Endothelial cell of hepatic sinusoid (primary cell): ENCODE measurements around the gene CTTNBP2NL.
"Not testable (repeated sequence)": the region's sequence is repeated elsewhere in the genome, so short reads cannot be mapped to it uniquely, and the experiment has no call there.

Experiments
- in situ Hi-C: cut with HindIII; loops from 2 replicates; pipeline ENCODE4 v1.10.0; 2017; ENCODE audit warnings: low sequenced_read_pairs

CTTNBP2NL gene

GRCh38 chr1:112386024-112386723 is 9.8 kb upstream of the CTTNBP2NL start:
- in situ Hi-C loops, result no loop called here

DNA sequence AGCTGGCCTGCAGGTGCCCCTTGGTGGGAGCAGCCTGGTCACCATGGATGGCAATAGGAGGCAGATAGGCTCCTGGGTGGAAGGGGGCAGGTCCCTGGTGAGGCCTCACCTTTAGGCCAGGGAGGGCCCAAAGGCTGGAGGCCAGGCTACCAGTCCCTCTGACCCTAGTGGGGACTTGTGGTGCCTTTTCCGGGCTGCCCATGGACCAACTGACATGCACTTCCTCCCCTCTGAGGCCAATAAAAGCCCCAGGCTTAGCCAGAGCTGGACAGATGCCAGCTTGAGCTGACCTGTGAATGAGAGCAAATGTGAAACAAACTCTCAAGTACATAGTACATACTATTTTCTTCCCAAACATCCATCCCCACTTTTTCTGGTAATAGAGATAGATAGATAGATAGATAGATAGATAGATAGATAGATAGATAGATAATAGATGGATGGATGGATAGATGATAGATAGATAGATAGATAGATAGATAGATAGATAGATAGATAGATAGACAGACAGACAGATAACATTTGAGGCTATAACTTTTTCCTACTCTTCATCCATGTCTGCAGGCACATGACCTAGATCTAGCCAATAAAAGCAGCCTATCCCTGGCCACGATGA is 9.2 kb upstream of the CTTNBP2NL start:
- in situ Hi-C loops, result no loop called here

DNA sequence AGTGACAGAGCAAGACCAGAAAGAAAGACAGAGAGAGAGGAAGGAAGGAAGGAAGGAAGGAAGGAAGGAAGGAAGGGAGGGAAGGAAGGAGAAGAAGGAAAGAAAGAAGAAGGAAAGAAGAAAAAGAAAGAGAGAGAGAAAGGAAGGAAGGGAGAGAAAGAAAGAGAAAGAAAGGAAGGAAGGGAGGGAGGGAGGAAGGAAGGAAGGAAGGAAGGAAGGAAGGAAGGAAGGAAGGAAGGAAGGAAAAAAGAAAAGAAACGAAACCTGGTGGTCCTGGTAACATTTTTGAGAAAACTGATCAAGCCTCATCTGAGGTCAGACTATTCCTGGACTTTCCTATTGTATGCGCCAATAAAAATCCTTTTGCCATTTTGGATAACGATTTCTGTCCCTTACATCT is 8.2 kb upstream of the CTTNBP2NL start:
- in situ Hi-C loops, result no loop called here

GRCh38 chr1:112388436-112388835 is 7.6 kb upstream of the CTTNBP2NL start:
- in situ Hi-C loops, result no loop called here

DNA sequence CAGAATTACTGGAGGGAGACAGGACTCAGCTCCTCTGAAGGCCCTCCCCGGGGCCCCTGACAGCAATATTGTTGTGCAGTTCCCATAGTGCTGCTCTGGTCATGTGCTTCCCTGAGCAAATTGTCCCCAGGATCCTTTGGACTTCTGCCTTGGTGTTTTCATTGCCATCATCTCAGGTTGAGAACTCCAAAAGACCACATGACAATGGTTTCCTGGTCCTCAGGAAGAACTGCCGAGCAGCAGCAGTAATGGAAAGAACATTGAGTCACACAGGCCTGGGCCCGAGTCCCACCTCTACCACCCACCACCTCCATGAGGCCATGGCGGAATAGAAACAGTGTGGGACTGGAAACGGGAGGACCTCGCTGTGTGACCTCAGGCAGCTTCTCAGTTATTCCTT is 6.3 kb upstream of the CTTNBP2NL start:
- in situ Hi-C loops, result no loop called here

DNA sequence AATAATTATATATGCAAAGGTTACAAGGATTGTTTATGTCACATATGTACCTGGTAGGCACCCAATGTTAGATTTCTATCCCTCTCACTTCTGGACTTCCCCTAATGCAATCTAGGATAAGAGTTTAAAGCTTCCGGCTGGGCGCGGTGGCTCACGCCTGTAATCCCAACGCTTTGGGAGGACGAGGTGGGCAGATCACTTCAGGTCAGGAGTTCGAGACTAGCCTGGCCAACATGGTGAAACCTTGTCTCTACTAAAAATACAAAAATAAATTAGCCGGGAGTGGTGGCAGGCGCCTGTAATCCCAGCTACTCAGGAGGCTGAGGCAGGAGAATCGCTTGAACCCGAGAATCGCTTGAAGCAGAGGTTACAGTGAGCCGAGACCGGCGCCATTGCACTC is 5.7 kb upstream of the CTTNBP2NL start:
- in situ Hi-C loops, result not testable (repeated sequence)

DNA sequence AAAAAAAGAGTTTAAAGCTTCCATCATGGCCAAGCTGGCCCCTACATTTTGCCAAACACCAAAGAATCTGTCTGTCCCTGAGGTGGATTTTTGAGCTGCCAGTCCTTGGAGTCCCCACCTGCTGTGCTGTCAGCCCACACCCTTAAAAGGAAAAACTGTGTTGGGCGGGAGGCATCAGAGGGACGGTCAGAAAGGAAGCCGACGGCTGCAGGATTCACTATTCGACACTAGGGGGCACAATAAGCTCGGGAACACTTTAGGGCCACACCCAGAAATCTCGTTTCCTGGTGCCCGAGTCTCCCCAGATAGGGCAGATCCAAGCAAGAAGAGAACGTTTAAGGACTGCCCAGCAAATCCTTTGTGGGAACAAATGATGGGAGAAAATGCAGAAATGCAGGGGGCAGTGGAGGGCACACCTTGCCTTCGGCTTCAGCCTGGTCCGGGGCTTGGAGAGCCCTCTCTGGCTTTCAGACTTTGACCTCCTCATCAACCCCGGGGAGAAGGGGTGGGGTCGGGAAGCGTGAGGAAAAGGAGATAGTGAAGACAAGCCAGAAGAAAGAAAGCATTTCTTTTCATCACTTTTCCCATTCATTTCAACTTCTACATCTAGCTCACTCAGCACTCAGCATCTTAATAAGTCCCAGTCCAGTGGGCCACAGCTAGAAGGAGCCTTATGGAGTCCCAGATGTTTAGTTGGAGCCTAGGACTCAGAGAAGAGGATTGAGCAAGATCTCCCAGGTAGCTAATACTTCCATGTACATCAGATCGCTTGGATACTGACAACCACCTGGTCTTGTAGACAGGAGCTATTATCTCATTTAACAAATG is 5.0 kb upstream of the CTTNBP2NL start:
- in situ Hi-C loops, result no loop called here

GRCh38 chr1:112391603-112391940 is 4.4 kb upstream of the CTTNBP2NL start:
- in situ Hi-C loops, result no loop called here

DNA sequence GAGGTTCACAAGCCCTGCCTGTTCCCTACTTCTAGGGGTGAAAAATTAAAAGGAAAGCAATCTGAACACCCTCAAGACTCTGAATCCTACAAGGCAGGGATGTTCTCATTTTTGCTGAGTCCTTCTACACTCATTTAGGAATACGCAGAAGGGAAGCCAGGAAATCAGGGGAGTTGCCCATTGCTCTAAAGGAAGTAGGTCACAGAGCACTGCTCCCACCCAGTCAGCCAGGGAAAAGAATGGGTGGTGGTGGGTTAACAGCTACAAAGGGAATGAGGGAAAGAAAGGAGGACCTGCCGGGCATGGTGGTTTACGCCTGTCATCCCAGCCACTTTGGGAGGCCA is 2.4 kb upstream of the CTTNBP2NL start:
- in situ Hi-C loops, result no loop called here

GRCh38 chr1:112394743-112395062 is 1.3 kb upstream of the CTTNBP2NL start:
- in situ Hi-C loops, result no loop called here

DNA sequence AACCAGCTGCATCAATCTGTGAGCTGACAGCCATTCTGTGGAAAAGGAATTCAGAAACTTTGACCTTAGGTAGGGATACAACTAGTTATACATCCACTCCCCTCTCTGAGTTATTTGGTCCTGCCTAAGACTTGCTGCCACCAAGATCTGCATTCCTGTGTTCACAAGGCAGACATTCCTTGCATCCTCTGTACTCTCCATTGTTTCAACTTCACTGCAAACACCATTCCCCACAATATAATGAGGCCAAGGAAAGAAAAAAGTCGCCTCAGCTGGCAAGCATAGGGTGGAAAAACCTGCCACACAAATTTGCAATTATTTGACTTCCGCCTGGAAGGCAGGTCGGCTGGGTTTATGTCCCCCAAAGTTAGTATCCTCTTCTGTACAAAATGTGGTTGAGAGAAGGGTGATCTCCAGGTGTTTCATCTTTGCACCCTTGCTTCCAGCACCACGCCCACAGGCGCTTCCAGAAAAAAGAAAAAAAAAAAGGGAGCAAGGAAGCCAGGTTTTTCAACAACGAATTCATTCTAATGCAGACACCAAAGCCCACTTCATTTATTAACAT is 676 bp upstream of the CTTNBP2NL start:
- in situ Hi-C loops, result no loop called here

- in situ Hi-C loops, result no loop called here
Measured at GRCh38 chr1:112396653-112397471, 848 bp downstream of the CTTNBP2NL start.

DNA sequence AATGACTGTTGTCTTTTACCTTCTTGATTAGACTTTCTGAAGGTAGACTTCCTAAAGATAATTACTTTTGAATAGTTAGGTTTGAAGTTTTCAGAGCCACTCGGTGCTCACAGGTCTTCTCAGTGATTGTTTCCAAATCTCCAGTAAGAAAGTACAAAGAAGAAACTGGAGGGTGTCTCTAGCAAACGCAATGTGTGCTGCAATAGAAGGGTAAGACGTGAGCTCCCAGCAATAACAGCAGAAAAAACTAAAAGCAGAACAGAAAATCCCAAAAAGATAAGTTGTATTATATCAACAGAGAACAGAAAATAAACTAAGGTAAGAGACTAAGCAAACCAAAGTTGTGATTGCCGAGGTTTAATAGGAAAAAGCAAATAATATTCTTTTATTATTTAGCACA is 1.8 kb downstream of the CTTNBP2NL start:
- in situ Hi-C loops, result no loop called here

- in situ Hi-C loops, result no loop called here
Measured at GRCh38 chr1:112399456-112399855, 3.4 kb downstream of the CTTNBP2NL start.

DNA sequence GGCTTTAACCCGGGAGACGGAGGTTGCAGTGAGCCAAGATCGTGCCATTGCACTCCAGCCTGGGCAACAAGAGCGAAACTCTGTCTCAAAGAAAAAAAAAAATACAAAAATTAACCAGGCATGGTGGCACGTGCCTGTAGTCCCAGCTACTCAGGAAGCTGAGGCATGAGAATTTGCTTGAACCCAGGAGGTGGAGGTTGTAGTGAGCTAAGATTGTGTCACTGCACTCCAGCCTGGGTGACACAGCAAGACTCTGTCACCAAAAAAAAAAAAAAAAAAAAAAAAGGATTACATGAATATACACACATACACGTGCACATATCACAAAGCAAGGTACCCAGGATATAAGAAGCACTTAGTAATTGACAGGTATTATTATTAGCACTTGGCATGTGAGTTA is 4.7 kb downstream of the CTTNBP2NL start:
- in situ Hi-C loops, result not testable (repeated sequence)

- in situ Hi-C loops, result no loop called here
Measured at GRCh38 chr1:112402682-112403643, 6.9 kb downstream of the CTTNBP2NL start.

DNA sequence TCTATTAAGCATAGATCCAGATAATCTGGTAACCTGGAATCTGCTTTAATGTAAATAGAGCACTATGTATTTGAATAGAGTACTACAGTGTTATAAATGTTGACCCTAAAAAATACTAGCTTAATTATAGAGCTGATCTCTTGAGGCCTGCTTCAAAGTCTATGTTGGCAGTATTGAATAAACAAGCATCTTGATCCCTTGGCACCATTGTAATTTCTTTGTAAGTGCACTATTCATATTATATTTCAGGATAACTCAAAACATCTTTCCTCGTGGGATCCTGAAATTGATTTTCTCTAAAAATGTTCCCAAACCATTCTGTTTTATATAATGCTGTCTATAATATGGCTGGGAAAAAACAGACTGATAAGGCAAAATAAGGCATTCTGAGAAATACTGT is 10.8 kb downstream of the CTTNBP2NL start:
- in situ Hi-C loops, result no loop called here

GRCh38 chr1:112409414-112409813 is 13.4 kb downstream of the CTTNBP2NL start:
- in situ Hi-C loops, result no loop called here

GRCh38 chr1:112410673-112411072 is 14.7 kb downstream of the CTTNBP2NL start:
- in situ Hi-C loops, result loop anchor here (5.0 kb wide), 1 partner anchor 37 kb away; no protein-coding TSS in a partner anchor

GRCh38 chr1:112417271-112417670 is 21.3 kb downstream of the CTTNBP2NL start:
- in situ Hi-C loops, result no loop called here
